ENCODE data around the gene BCAS1.
"Not testable (repeated sequence)": the region's sequence is repeated elsewhere in the genome, so short reads cannot be mapped to it uniquely, and the experiment has no call there.

The BCAS1 gene

DNA sequence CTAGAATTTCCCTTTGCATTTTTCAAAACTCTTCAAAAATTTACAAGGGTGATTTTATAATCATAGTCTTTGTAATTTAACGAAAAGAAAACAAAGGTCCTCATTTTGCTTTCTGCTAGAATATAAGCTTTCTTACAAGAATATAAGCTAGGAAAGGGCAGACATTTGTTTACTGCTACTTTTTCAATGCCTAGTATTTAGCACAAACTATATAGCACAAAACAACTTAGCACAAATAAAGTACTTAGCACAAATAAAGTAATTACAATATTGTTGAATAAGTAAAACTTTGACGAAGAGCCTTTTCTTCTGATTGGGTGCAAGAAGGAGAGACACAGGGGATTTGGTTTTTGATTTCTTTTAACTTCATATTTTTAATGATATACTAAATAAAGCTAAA, 87.8 kb downstream of the BCAS1 start:
- no peak for DNase-seq

DNA sequence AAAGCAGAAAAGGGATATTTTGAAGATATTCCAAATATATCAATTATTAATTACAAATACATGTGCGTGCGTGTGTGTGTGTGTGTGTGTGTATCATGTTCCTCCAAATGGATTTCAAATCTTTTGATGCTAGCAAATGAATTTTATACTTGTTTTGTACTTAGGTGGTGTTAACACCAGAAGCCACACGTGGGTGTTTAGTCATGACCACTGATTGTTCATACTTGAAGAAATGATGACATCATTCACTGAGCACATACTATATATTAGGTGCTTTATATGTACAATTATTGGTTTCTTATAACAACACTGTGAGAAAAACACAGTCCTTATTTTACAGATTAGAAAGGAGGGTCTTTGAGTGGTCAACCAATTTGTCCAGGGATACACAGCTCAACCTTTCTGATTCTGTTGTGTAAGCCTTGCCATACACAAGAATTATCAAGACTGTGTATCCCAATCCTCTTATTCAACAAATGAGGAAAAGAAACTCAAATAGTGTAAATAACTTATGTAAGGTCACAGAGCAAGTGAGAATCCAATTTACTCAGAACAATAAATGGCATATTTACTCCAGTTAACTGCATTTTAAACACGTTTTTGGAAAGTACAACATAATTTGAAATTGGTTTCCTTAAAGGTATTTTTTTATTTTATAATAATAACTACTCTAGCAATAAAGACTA, 88.5 kb downstream of the BCAS1 start:
- no peak for DNase-seq

DNA sequence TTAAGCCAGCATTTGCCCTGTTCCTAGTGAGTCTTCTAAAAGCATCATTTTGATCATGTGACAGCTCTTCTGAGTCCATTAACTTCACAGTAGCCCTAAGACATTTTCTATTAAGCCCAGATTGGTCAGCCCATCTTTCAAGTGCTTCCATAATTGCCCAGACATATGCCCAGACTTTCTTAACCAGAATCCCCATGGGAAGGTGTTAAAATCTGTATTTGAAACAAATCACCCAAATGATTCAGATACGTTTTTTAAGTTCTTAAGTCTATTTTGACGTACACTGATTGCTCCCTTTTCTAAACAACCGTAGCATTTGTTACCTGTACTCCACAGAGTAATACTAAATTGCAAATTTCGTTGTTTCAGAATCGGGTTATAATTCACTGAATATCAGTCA, 89.3 kb downstream of the BCAS1 start:
- DNase-seq, result no peak

DNA sequence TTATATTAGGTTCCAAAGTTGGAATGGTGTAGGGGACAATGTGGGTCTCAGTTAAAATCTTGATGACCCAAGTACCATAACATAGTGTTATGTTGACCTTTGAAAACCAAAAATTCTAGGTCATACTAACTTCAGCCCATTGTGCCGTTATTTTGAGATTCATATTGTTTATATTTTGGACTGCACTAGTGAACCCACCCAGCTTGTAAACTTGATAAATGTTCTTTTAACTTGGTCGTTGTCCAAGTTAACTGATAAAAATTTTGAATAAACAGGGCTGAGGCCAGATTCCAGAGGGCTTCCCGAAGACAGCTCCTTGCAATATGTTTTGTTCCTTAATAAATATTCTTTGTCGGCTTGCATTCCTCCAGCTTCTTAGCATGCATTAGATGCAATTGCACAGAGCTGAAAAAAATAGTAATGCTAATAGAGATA, 90.3 kb downstream of the BCAS1 start:
- no peak for DNase-seq

DNA sequence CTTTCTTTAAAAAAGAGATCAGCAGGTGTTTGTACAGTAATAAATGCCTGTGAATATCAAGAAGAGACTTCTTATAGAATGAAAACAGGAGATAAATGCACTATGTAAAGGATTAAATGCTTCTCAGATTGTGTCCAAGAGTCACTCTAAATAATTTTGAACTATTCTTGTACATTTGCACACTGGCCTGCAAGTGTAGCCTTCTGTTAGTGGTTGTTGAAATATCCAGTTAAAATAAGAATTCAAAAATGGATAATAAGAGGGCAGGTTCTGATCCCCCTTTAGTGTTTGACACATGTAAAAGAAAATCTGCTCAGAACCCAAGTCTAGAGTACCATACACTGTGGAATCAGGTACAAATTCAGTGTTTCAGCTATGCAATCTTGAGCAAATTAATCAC, 91.9 kb downstream of the BCAS1 start:
- no peak for DNase-seq

DNA sequence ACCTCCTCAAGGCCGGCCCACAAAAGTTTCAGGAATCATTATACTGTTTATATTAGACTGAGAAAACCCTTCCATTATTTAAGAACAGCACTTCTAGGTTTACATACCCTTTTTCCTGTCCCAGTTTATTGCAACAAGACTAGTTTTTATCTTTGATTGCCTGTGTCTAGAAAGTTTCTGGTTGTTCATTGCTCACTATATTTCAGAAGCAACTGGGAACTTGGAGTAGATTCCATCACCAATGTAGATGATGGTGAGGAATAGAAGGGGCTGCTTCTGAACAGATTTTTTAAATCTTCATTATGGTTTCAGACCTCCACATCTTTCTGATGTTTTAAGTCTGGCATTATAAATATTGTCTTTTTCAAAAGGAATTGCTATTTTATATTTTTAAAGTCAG, 93.0 kb downstream of the BCAS1 start:
- DNase-seq, result no peak

DNA sequence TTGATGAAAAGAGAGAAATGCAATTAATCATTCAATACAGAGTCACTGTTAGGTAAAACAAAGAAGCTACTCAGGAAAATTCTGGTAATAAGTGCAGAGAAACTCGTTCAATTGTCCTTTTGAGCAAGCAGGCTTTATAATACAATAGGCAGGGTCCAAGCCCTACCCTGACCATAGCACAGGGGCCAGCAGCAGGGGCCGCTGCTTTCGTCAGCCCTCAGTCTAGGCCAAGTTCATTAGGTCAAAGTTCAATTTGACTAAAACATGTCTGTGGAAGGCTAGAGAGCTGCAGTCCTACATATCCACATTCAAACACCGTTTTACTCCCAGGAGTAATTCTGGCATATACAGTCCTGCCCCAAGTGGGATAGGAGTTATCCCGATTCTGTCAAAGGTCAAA, 94.6 kb downstream of the BCAS1 start:
- DNase-seq, result no peak

DNA sequence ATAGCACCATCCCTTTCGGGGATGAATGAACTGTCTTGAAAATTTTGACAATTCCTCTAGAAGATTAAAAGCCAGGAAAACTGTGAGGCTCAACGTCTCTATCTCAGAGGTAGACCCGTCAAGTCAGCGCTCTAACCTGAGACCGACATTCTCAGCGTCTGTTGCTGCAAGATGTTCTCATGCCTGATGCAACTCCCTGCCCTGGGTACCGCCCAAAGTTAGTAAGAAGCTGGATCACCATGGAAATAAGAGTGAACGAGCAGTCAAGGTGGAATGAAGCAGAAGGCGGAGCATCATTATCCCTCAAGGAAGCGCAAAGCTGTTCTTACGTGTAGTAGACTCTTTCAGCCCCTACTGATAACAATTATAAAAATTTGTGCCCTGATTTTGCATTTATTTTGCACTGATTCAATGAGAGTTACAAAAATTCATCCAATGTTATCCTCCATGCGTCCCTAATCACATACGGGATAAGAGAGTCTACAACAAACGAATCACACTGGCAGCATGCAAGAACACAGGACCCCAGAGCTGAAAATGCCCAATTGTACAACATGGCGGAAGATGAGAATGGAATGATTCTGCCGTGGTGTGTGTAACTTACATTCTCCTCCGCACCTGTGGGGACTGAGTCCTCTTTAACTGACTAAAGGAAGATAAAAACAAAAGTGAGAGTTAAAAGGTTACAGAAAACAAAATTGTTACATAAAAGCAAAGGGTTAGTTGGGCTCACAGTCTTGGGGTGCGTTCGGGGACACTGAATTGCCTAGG, 95.4 kb downstream of the BCAS1 start:
- no peak for DNase-seq

DNA sequence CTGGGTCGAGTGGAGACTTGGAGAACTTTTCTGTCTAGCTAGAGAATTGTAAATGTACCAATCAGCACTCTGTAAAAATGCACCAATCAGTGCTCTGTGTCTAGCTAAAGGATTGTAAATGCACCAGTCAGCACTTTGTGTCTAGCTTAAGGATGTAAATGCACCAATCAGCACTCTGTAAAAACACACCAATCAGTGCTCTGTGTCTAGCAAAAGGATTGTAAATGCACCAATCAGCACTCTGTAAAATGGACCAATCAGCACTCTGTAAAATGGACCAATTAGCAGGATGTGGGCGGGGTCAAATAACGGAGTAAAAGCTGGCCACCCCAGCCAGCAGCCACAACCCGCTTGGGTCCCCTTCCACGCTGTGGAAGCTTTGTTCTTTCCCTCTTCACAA, 96.5 kb downstream of the BCAS1 start:
- DNase-seq, result not testable (repeated sequence)

DNA sequence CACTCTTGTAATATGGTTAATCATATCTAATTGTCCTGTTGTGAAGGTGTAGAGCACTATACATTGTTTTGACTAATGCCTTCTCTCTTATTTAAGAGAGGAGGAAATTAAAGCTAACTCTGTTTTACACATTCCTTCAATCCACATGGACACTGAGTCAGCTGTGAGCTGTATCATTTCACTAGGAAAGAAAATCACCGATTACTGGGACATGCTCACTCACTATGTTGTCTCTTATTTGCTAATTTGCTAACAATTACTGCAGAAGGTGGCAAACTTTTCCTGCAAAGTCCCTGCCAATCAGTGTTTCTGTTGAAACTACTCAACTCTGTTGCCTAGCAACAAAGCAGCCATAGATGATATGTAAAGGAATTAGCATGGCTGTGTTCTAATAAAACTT, 98.2 kb downstream of the BCAS1 start:
- DNase-seq, result no peak

DNA sequence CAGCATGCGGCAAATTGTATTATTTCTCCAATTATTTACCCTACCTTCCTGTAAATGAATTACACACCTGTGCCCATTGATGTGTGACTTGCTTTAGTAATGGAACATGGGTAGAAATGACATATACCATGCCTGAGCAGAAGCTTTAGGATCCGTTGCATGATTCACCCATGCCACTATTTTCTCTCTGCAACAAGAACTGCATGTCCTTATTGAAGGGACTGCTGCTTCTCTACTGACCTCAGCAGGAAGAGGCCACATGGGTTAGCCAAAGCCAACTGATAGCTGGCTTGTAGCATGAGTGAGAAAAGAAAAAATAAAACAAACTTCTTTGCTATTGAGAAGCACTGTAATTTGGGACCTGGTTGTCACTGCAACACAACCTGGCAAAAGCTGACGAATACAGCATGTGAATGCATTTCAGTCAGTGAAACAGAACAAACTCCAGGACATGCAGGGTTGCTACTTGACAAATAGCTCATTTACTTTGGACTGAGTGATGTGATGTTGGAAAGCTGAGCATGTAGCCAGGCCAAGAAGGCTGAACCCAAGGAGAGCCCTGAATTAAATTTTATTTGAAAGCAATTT, 99.2 kb downstream of the BCAS1 start:
- DNase-seq, result no peak

DNA sequence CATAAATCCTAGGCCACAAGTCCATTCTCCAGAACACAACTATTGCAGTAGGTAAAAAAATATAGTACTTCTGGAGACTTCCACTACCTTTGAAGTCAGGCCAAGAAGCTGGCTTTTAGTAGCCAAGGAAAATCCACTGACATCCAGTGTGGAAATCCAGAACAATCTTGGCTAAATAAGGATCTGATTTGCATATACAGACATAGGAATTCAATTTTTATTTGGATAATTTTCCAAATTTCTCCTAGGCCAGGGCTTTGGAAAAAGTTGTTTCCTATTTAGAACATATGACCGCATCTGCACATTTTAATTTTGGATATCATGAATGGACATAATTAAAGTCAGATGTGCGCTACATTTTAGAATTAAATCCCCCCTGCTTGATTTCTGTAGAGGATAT, 100.2 kb downstream of the BCAS1 start:
- DNase-seq, result no peak

DNA sequence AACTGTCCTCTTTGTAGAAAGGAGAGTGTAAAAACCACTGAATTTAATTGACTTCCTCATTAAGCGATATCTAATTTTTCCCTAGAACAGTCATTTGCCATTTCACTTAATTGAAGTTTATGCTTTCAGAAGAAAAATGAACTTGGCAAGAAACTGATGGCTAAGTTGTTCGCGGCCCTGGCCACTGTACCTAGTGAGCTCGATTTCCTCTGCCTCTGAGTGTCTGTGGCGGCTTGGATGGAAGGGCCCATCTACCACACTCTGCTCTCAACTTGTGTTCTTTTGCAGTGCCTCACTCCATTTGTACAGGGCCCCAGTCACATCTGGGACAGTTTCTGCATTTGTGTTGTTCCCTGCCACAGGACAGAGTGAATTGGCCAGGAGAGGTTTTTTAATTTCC, 102.9 kb downstream of the BCAS1 start:
- no peak for DNase-seq

DNA sequence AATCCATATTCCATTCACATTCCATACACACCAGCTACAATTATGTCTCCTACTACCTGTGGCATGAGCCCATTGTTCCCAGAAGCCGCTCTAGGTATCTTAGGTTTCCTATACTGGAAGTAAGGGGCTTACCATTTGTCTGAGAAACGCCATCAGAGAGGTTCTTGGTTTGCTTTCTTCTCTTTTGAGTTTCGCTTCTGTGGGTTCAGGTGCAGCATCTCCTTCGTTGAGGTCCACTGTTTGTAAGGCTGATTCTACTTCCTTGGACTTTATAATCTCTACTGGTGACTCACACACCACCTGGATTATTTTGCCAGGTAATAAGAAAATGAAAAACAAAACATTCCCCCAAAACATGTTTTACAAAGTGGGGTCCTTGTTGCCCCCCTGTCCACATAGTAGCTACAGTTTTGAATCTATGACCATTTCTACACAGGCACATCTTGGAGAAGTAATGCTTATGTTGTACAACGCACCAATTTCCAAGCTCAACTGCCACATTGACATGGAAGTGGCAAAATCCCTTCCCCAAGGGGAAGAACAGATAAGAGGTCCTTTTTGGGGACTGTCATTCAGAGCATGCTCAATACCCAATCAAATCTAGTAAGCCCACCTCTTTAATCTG, 103.5 kb downstream of the BCAS1 start:
- no peak for DNase-seq

DNA sequence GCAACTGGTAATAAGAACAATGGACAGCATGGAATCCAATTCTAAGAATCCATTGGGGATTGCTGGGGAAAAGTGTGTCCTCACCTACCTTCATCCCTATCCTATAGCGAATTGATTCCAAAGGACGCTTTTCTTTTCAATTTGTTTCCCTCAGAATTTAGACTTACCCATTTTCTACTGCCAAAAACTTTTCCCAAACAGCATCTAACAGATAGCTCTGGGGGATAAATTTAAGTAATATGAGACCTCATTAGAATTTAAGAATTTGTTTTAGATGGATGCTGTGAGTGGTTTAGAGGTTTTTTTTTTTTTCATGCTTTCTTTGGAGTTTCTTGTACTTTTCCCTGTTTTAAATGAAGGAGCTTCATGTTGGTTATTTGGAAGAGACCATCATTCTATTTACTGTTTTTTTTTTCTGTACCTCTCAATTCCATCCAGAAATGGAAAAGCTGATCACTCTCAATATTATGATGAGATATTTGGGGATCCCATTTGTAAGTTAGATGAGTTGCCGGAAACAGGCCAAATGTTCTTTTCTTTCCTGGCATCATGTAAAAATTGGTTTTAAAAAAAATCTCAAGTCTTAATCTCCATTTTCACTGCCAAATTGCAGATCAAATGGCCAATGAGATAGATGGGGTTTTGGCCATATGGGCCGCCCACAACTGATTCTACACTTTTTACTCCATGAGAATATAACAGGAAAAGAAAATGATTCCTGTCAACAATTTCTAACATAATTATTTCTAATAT, 105.7 kb downstream of the BCAS1 start:
- DNase-seq, result no peak

DNA sequence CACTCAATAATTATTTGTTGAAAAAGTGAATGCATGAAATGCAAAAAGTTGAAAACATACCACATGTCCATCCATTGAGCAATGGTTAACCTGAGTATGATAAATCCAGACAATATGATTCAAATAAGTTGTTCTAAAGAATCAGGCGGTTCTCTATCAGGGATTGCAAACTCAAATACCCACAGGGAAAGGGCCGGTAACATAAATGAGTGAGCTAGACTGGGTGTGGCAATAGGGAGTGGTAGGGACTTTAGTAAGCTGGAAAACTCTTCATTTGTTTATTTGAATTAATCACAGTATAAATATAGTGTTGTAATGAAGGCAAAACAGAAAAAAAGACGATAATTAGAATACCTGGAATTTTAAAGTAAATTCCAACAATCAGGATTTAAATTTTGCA, 106.3 kb downstream of the BCAS1 start:
- DNase-seq, result no peak

DNA sequence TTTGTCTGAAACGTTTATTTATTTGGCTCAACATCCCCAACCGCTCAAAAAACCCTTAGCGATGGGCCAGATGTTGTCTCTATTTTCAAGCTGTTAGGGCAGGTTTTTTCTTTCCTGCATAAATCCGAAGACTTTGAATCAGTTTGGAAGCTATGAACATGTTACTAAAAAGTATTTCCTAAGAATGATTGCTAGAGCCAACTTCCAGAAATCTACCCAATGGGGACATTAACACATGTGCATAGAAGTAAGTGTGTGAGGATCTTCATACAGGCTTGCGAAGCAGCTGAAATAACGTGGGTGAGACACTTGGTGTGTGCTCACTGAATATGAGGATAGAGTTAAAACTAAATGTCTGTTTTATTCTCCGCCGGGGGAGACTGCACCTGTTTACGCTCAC, 106.8 kb downstream of the BCAS1 start:
- DNase-seq, result no peak

DNA sequence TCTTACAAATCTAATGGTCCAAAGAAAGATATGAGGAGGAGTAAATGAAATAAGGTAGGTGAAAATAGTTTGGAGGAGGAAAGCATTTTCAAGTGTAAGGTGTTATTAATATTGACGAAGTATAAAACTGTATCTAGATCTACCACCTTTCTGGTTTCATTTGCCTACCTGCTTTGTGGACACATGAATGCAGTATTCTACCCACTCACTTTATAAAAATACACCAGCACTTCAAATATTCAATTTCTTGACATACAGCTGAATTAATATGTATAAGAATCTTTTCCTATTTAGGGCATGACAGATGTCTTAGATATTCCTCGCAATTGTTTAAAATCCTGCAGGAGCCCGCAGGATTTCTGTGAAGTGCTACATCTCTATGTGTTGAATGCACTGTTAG, 108.0 kb downstream of the BCAS1 start:
- no peak for DNase-seq

DNA sequence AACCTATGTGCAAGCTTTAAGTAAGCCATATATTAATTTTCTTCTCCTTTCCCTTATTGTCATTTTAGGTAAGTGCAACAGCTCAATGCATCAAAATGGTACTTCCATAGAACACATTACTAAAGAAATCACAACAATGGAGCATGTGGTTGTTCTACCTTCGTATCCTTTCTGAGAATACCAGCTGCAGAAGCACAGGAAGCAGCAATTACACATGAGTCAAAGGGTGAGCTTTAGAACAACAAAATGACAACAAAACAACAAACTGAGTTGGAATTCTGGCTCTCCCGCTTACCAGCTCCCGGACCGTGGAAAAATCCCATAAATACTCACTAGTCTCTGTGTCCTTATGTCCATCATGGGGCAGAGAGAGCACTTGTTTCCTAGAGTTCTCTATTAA, 108.9 kb downstream of the BCAS1 start:
- DNase-seq, result no peak

DNA sequence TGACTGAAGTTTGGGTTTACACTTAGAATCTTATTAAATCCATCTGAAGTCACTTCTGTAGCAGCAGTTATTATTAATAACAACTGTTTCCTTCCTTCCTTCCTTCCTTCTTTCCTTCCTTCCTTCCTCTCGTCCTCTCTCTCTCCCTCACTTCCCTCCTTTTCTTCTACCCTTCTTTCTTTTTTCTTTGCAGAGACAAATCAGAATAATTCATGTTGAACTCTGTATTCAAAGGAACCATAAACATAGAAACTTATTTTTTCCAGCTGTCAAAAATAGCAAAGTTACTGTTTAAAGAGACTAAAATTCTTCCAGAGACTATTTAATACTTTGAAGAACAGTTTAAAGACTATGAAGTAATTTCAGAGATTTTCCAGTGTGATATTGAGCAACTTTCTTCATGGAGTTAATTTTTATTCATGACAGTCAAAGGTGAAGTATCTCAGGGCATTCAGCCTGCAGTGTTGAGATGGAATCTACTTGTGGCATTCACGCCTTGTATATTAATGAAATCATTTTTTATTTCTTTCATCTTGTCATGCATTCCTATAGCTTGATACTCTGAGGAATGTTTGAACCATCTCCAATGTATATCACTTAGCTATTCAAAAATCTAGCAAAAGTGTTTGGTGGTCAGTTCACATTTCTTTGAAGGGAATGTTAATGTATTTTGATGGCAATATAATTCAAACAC, 109.7 kb downstream of the BCAS1 start:
- no peak for DNase-seq

DNA sequence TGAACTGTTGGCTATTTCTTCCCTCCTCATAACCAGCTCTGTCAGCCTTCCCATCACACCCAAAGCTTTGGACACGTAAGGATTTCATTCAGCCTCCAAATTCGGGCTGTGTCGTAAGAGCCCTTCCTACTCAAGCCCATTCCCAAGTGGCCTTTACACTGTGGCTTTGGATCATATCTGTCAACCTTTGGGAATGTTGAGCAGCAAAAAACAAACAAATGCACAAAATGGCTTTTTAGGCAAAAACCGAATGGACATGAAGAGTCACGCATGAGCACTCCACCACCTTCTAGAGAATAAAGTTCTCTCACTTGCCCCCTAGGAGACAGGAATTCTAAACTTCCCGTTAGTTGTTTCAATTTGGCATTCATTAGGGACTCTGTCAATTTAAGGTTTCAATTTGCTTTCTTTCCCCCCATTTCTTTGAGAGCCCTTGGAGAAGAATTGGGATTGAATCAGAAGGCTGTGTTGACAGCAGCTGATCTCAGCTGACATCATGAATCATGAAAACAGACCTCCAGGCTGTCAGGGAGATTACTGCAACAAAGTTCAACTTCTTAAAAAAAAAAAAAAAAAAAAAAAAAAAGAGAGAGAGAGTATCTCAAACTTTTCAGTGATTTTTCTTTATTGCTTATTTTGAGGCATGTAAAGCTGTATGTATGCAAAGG, 110.3 kb downstream of the BCAS1 start:
- DNase-seq, result no peak

DNA sequence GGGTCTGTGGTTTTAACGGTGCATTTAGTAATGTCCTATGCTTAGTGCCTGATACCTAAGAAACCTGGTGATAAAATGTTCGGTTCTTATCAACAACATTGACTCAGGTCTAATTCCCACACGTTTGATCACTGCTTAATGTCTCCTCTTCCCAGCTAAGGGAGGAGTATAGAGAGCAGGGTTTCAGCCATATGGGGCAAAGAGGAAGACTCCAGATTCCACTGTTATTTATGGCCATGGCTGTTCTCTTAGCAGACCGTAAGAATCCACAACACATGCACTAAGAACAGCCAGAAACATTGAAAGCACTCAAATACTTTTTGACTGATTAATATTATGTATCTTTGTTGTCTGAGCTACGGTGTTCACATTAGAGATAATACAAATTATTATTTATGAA, 112.1 kb downstream of the BCAS1 start:
- DNase-seq, result no peak

Measured in effector CD4-positive, alpha-beta T cell (primary cell).